ENCODE results near the gene TMEM252. TPM values are rescaled to one million over a fixed set of nuclear protein-coding genes. Genes with fewer than 3 reads are reported as not detected.
A peak's percentile ranks its signal among the peaks of the same experiment; 100 is the strongest.

Gene TMEM252
- total and polyA plus RNA-seq, 4 donors: 0.17 TPM; not detected in 3

GRCh38 chr9:68508547-68508946 is 32.1 kb downstream of the TMEM252 start (continued):
- TF ChIP-seq FOXA2 (IDR thresholded peaks at IDR 0.05) (peak; percentile 99), MAX (IDR thresholded peaks at IDR 0.05) (peak; percentile 77), GABPA (IDR thresholded peaks at IDR 0.05 in 1 of 2, conservative IDR thresholded peaks at IDR 0.05 in 1 of 2) (peak in 1 of 2 donors; percentile 36), ZBTB33 (IDR thresholded peaks at IDR 0.05) (peak; percentile 74), TAF1 (conservative IDR thresholded peaks at IDR 0.05) (no peak)

- H3K27me3 ChIP-seq (ENCODE audit: control insufficient read depth in 4 of 4, insufficient read depth in 4 of 4, low read length in 3 of 4): no peaks in the 10 kb centered on the region
- H3K4me1 ChIP-seq (ENCODE audit: control insufficient read depth in 4 of 4, insufficient read depth in 4 of 4, low read length in 3 of 4): peaks cover 2 to 15% (median 9%) of the 10 kb centered on the region in 4 donors
- no peaks in the 10 kb centered on the region for H3K36me3 ChIP-seq (ENCODE audit: control insufficient read depth in 4 of 4, insufficient read depth in 3 of 4, low read depth in 1 of 4, low read length in 3 of 4)
- no peaks in the 10 kb centered on the region for H3K9me3 ChIP-seq (ENCODE audit: control insufficient read depth in 4 of 4, low read length in 3 of 4)
- H3K9ac ChIP-seq (ENCODE audit: low read depth in 1 of 2, low read length in 2 of 2): no peak overlapping the region
- H3K27ac ChIP-seq (ENCODE audit: low read depth in 1 of 2, low read length in 2 of 2): peak overlapping the region in 1 of 2 donors; percentile 51
- TF ChIP-seq ZBTB33 (IDR thresholded peaks at IDR 0.05): no peak
- 75% methylated on average over 2 of the region's 2 CpGs for WGBS
- DNase-seq (ENCODE audit: low spot score): no peak
- no peak overlapping the region for H3K4me3 ChIP-seq (ENCODE audit: low read depth in 1 of 3, low read length in 3 of 3)
Measured at GRCh38 chr9:68507806-68508145, 32.9 kb downstream of the TMEM252 start.

- TF ChIP-seq CTCF (IDR thresholded peaks at IDR 0.05; ENCODE audit: low read depth, low read length, missing input control) (peak; percentile 51), RAD21 (IDR thresholded peaks at IDR 0.05) (peak; percentile 71 to 72), ATF3 (IDR thresholded peaks at IDR 0.05) (no peak), TAF1 (conservative IDR thresholded peaks at IDR 0.05) (no peak), SP1 (IDR thresholded peaks at IDR 0.05) (no peak), JUND (IDR thresholded peaks at IDR 0.05) (no peak), RXRA (IDR thresholded peaks at IDR 0.05) (no peak), HNF4G (IDR thresholded peaks at IDR 0.05) (no peak)
- Histone ChIP-seq H3K9me3 (ENCODE audit: control insufficient read depth in 4 of 4, low read length in 3 of 4) (no peaks in the 10 kb centered on the region), H3K36me3 (ENCODE audit: control insufficient read depth in 4 of 4, insufficient read depth in 3 of 4, low read depth in 1 of 4, low read length in 3 of 4) (no peaks in the 10 kb centered on the region), H3K27ac (ENCODE audit: low read depth in 1 of 2, low read length in 2 of 2) (no peak overlapping the region), H3K27me3 (ENCODE audit: control insufficient read depth in 4 of 4, insufficient read depth in 4 of 4, low read length in 3 of 4) (no peaks in the 10 kb centered on the region), H3K4me1 (ENCODE audit: control insufficient read depth in 4 of 4, insufficient read depth in 4 of 4, low read length in 3 of 4) (peaks cover 2 to 15% (median 9%) of the 10 kb centered on the region in 4 donors), H3K9ac (ENCODE audit: low read depth in 1 of 2, low read length in 2 of 2) (no peak overlapping the region), H3K4me3 (ENCODE audit: low read depth in 1 of 3, low read length in 3 of 3) (no peak overlapping the region)
- DNase-seq (ENCODE audit: low spot score): no peak
- WGBS: 69% methylated on average over 7 of the region's 7 CpGs
Measured at GRCh38 chr9:68507130-68507805, 33.4 kb downstream of the TMEM252 start.
